NCI-H1092 treated with DMSO at 0.1 percent for 48 hours (cell line): ENCODE measurements around the gene PIGX.
"Not testable (repeated sequence)": the region's sequence is repeated elsewhere in the genome, so short reads cannot be mapped to it uniquely, and the experiment has no call there.

Experiments used
- DNase-seq: peaks from one replicate; lab custom pipeline; 2025; lab: John Stamatoyannopoulos, UW

The PIGX gene

GRCh38 chr3:196706327-196706726 is 5.8 kb upstream of the PIGX start:
- no peak for DNase-seq

- DNase-seq, result no peak
These were observed 5.4 kb upstream of the PIGX start for GRCh38 chr3:196706731-196707130.

- DNase-seq, result no peak
These were observed 4.6 kb upstream of the PIGX start for GRCh38 chr3:196707566-196707965.

GRCh38 chr3:196708467-196708866 is 3.7 kb upstream of the PIGX start:
- no peak for DNase-seq

DNA sequence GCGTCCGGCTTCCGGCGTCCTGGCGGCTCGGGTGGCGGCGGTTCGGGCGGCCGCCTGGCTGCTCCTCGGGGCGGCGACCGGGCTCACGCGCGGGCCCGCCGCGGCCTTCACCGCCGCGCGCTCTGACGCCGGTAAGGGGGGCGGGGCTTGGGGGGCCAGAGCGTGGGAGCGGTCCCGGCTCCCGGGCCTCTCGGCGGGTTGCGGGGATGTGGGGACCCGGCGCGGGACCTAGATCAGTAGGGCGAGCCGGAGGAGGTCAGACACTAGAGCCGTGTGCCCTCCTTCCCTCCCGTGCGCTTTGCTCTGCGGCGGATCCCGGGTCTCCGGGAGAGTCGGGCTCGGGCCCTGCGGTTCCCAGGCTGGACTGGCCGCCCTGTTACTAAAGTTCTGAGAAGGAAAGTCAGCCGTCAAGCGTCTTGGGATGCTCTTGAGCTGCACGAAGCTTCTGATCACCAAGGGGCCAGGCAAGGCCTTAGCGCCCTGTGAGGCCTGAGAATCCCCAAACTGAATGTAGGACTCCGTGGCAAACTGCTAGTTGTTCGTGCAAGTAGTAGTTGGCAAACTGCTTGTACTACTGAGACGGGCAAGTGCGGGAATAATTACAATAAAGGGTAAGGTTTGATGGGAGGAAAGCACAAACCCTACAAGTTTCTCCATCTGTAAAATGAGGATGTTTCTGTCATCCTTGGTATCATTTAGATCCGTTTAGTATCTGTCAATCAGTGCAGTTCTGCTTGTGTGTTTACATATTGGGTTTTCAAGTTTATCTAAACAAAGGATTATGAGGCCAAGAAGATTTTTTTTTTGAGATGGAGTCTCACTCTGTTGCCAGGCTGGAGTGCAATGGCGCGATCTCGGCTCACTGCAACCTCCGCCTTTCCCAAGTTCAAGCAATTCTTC is 587 bp downstream of the PIGX start:
- DNase-seq, result peak; percentile 62

GRCh38 chr3:196717162-196717561 is 5.0 kb downstream of the PIGX start:
- not testable (repeated sequence) for DNase-seq

GRCh38 chr3:196721097-196721496 is 8.9 kb downstream of the PIGX start:
- no peak for DNase-seq

DNA sequence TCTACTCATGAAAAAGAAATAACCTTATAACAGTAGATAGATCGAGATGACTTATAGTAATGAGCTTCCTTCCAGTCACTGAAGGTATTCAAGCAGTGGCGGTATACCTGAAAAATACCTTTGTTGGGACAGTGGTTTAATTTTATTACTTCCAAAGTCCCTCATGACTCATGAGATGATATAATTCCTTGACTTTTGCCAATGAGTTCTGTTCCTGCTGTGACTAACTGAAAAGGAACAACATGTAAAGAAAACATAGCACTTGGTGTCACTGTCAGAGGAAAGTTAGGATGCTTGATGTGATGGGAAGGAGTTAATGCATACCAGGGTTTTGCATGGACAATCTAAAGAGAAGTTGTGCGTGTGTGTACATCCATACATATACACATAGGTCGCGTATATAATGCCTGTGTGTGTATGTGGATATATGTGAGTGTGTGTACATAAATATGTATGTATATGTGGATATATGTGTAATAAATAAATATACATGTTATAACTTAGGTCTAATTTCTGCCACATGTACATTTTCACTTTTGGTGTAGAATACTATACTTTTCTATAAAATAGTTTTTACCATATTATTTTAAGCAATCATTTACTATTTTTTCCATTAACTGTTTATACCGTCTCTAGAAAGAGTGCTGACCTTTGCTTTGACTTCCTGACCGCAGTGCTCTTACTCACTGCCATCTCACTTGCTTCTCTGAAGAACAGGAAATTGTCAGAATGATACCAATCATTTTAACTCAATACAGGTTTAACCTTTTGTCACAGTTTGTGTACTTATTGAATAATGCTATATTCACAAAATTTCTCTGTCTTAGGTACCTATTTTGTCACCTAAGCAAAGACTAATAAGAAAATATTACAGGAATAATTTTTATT is 14.9 kb downstream of the PIGX start:
- DNase-seq, result no peak

GRCh38 chr3:196735751-196736150 is 23.6 kb downstream of the PIGX start:
- no peak for DNase-seq

DNA sequence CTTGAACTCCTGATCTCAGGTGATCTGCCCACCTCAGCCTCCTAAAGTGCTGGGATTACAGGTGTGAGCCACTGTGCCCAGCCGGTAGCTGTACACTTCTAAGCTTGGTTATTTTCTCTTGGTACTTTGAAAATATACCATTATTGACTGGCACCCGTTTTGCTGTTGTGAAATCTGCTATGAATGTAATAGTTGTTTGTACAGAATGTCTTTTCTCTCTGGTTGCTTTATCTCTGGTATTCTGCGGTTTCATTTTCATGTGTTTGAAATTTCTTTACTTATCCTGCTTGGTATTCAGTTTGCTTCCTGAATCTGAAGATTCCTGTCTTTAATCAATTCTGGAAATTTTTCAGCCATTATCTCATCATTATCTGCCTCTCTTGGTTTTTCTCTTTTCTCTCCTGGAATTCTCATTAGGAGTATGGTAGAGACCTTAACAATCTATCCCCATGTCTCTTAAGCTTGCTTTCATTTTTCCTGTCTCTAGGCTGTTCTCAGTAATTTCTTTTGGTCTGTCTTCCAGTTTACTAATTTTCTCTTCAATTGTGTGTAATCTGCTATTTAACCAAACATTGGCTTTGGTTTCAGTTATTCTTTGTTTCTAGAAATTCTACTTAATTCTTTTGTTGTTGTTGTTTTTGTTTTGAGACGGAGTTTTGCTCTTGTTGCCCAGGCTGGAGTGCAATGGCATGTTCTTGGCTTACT is 24.6 kb downstream of the PIGX start:
- no peak for DNase-seq

DNA sequence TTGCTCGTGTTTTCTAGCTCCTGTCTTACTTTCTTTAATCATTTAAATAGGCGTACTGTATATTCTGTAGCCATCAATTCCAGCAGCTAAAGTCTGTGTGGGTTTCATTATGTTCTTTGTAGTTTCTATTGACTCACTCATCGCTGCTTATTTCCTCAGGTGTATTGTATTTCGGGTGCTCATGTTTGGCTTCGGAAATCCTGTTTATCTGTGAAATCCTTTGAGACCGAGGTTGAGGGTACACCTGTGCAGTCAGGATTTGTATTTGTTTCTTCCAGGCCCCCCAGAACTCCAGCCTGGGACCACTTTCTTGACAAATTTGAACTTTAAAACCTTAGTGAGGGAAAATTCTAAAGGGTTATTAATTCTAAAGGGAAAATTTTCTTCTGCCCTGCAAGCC is 25.5 kb downstream of the PIGX start:
- DNase-seq, result no peak

GRCh38 chr3:196739671-196740480 is 27.7 kb downstream of the PIGX start, which contains the start of gene PAK2:
Gene PAK2 (plus strand): TSS chr3:196739857. CDS start chr3:196782647, 42,790 bp downstream.
- DNase-seq, result peak; percentile 88

DNA sequence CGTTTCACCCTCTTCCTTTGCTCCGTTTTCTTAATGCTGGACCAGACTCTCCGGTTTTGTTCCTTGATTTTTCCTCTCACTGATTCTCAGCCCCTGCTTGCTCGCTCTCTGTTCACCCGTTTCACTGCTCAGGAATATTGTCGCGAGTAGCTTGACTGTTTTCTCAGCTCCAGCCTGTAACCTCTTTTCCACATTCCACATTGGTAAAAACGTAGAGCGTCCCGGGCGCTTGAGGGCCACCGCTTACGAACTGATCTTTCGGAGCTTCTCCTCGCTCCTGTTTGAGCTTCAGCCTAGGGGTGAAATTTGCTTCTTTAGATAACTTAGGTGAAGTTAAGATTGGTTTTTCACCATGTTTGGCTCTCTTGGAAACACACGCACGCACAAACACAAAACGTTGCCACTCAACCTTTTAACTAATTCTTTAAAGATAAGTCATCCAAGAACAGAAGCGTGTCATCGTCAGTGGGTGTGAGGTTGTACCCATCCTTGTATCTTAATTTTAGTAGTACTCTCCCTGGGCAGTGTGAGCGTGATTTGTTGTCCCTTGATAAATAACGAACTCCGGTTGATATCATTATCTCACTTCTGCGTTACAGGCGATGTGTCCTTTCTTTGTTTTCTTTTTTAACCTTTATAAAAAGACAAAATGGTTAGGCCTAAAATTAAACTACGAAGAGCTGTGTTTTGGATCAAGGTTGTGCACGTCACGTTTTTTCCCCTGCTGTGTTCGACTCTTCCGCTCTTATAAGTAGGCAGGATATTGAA is 28.5 kb downstream of the PIGX start:
- DNase-seq, result no peak

GRCh38 chr3:196741249-196741889 is 29.2 kb downstream of the PIGX start:
- no peak for DNase-seq

GRCh38 chr3:196743569-196743968 is 31.4 kb downstream of the PIGX start:
- not testable (repeated sequence) for DNase-seq

DNA sequence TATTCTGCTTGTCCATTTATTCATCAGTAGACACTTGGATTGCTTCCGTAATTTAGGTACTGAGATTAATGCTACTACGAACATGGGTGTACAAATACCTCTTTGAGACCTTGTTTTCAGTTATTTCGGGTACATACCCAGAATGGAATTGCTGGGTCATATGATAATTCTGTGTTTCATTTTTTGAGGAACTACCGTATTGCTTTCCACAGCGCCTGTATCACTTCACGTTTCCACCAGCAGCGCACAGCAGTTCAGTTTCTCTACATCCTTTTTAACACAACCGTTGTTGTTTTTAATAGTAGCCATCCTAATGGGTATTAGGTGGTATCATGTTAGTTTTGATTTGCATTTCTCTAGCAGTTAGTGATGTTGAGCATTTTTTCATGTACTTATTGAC is 36.9 kb downstream of the PIGX start:
- no peak for DNase-seq

DNA sequence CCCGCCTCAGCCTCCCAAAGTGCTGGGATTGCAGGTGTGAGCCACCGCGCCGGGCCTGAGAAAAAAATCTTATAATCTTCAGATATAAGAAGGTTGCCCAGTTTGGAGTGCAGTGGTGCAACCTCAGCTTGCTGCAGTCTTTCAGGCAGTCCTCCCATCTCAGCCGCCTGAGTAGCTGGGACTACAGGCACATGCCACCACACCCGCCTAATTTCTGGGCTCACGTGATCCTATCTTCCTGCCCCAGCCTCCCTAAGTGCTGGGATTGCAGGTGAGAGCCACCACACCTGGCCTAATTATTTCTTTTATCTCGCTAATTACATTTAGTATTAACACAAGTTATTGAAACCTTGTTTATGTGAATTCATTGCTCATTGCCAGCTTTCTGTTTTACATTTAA is 41.0 kb downstream of the PIGX start:
- DNase-seq, result no peak

GRCh38 chr3:196754091-196754981 is 42.2 kb downstream of the PIGX start:
- no peak for DNase-seq

DNA sequence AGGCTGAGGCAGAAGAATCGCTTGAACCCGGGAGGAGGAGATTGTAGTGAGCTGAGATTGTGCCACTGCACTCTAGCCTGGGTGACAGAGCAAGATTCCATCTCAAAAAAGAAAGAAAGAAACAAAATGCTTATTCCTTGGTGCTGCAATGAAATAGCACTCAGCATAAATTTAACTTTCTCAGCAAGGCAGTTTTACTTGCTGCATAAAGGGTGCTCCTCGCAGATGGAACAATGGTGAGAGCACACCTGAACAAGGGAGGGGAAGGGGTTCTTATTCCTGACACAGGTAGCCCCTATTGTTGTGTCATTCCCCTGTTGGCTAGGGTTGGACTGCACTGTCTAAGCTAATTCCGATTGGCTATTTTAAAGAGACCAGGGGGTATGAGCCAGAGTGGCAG is 44.6 kb downstream of the PIGX start:
- no peak for DNase-seq
